HEK293 (cell line): Measurements from ENCODE around the gene DNAI1.
A peak's percentile ranks its signal among the peaks of the same experiment; 100 is the strongest.

ENCODE experiments used
- CTCF ChIA-PET: fragments of 350-600 bp; formaldehyde crosslinking; extraction: SDS; loops from one replicate; lab custom pipeline; 2021; ENCODE audit warnings: antibody characterized with exemption; lab: Yijun Ruan, JAX
- POLR2A ChIA-PET: fragments of 300-600 bp; formaldehyde crosslinking; extraction: SDS; loops from one replicate; lab custom pipeline; 2020; ENCODE audit warnings: antibody characterized with exemption, inconsistent platforms; lab: Yijun Ruan, JAX
- H3K27ac ChIP-seq: fragments of 200-500 bp; sonication (Bioruptor generic); 2 replicates; pipeline ENCODE4 v1.5.1; 2014; ENCODE audit warnings: low read depth, low read length, control low read depth, inconsistent platforms; ENCODE audit errors: extremely low read depth
- H3K36me3 ChIP-seq, 2 experiments: fragments of 200-500 bp in 1 of 2; sonication (Bioruptor generic) in 1 of 2; 1 replicate in 1 of 2; 2 replicates in 1 of 2; pipeline ENCODE4 v1.5.1; 2014 to 2017; ENCODE audit warnings: inconsistent platforms in 2 of 2, low read length in 2 of 2; ENCODE audit not compliant: control insufficient read depth in 2 of 2, insufficient read depth in 1 of 2
- H3K4me1 ChIP-seq: fragments of 200-500 bp; sonication (Bioruptor generic); 2 replicates; pipeline ENCODE4 v1.5.1; 2014; ENCODE audit warnings: mild to moderate bottlenecking, low read length, inconsistent platforms; ENCODE audit not compliant: control insufficient read depth, insufficient read depth
- H3K4me3 ChIP-seq: 2 replicates; pipeline ENCODE4 v1.5.1; 2011; ENCODE audit warnings: low read depth, mild to moderate bottlenecking, control low read depth, low read length, moderate library complexity
- H3K9me3 ChIP-seq: fragments of 200-500 bp; sonication (Bioruptor generic); 2 replicates; pipeline ENCODE4 v1.5.1; 2014; ENCODE audit warnings: low read depth, low read length, inconsistent platforms; ENCODE audit not compliant: control insufficient read depth, insufficient read depth
- FEZF1 ChIP-seq: fragments of 450-650 bp; formaldehyde crosslinking; IDR thresholded peaks from 2 replicates; pipeline ENCODE4 v1.5.1; 2016; ENCODE audit warnings: missing biosample characterization, missing genetic modification characterization
- HOXA7 ChIP-seq: sonication (generic); formaldehyde crosslinking; IDR thresholded peaks from 2 replicates; pipeline ENCODE4 v1.8.1; 2022; ENCODE audit warnings: missing genetic modification reagents, borderline replicate concordance
- PRDM6 ChIP-seq: fragments of 450-650 bp; formaldehyde crosslinking; IDR thresholded peaks from 2 replicates; pipeline ENCODE4 v1.5.1; 2017; ENCODE audit warnings: missing biosample characterization, missing genetic modification characterization
- WT1 ChIP-seq: fragments of 450-650 bp; formaldehyde crosslinking; IDR thresholded peaks from 2 replicates; pipeline ENCODE4 v1.5.1; 2016; ENCODE audit warnings: missing biosample characterization, missing genetic modification characterization
- ZBTB21 ChIP-seq: fragments of 450-650 bp; formaldehyde crosslinking; IDR thresholded peaks from 2 replicates; pipeline ENCODE4 v1.5.1; 2017; ENCODE audit warnings: missing biosample characterization, missing genetic modification characterization
- ZBTB26 ChIP-seq: fragments of 450-650 bp; formaldehyde crosslinking; optimal IDR thresholded peaks from 2 replicates; pipeline ENCODE3; 2016; ENCODE audit warnings: missing biosample characterization, mild to moderate bottlenecking, missing genetic modification characterization
- ZBTB8A ChIP-seq: fragments of 450-650 bp; formaldehyde crosslinking; IDR thresholded peaks from 2 replicates; pipeline ENCODE4 v1.5.1; 2016; ENCODE audit warnings: missing biosample characterization, missing genetic modification characterization
- ZEB2 ChIP-seq: fragments of 450-650 bp; formaldehyde crosslinking; IDR thresholded peaks from 2 replicates; pipeline ENCODE4 v1.5.1; 2016; ENCODE audit warnings: missing biosample characterization, missing genetic modification characterization
- ZFP3 ChIP-seq: fragments of 450-650 bp; formaldehyde crosslinking; IDR thresholded peaks from 2 replicates; pipeline ENCODE4 v1.5.1; 2016; ENCODE audit warnings: low read depth, missing biosample characterization, missing genetic modification characterization
- ZNF112 ChIP-seq: fragments of 450-650 bp; formaldehyde crosslinking; IDR thresholded peaks from 2 replicates; pipeline ENCODE4 v1.5.0; 2017; ENCODE audit warnings: missing biosample characterization, missing genetic modification characterization
- ZNF140 ChIP-seq: fragments of 450-650 bp; formaldehyde crosslinking; IDR thresholded peaks from 2 replicates; pipeline ENCODE4 v1.5.1; 2016; ENCODE audit warnings: missing biosample characterization, missing genetic modification characterization
- ZNF155 ChIP-seq: fragments of 450-650 bp; formaldehyde crosslinking; IDR thresholded peaks from 2 replicates; pipeline ENCODE4 v1.5.1; 2016; ENCODE audit warnings: missing biosample characterization, missing genetic modification characterization
- ZNF19 ChIP-seq: fragments of 450-650 bp; formaldehyde crosslinking; IDR thresholded peaks from 2 replicates; pipeline ENCODE4; 2016; ENCODE audit warnings: missing biosample characterization, missing genetic modification characterization, low read depth
- ZNF223 ChIP-seq: fragments of 450-650 bp; formaldehyde crosslinking; IDR thresholded peaks from 2 replicates; pipeline ENCODE4 v1.5.1; 2016; ENCODE audit warnings: missing biosample characterization, missing genetic modification characterization
- ZNF24 ChIP-seq: fragments of 450-650 bp; formaldehyde crosslinking; IDR thresholded peaks from 2 replicates; pipeline ENCODE4 v1.5.1; 2016; ENCODE audit warnings: missing biosample characterization, missing genetic modification characterization
- ZNF248 ChIP-seq: fragments of 450-650 bp; formaldehyde crosslinking; IDR thresholded peaks from 2 replicates; pipeline ENCODE4 v1.5.1; 2017; ENCODE audit warnings: missing biosample characterization, missing genetic modification characterization
- ZNF324 ChIP-seq: fragments of 450-650 bp; formaldehyde crosslinking; IDR thresholded peaks from 2 replicates; pipeline ENCODE4 v1.5.1; 2016; ENCODE audit warnings: missing biosample characterization, missing genetic modification characterization
- ZNF449 ChIP-seq: fragments of 450-650 bp; formaldehyde crosslinking; IDR thresholded peaks from 2 replicates; pipeline ENCODE4 v1.5.1; 2017; ENCODE audit warnings: missing biosample characterization, mild to moderate bottlenecking, missing genetic modification characterization, moderate library complexity
- ZNF555 ChIP-seq: fragments of 450-650 bp; formaldehyde crosslinking; conservative IDR thresholded peaks from 2 replicates; pipeline ENCODE4 v1.5.1; 2017; ENCODE audit warnings: missing biosample characterization, mild to moderate bottlenecking, missing genetic modification characterization, inconsistent platforms
- ZNF664 ChIP-seq: fragments of 450-650 bp; formaldehyde crosslinking; IDR thresholded peaks from 2 replicates; pipeline ENCODE4 v1.5.1; 2016; ENCODE audit warnings: missing biosample characterization, missing genetic modification characterization
- ZNF707 ChIP-seq: fragments of 450-650 bp; formaldehyde crosslinking; IDR thresholded peaks from 2 replicates; pipeline ENCODE4 v1.5.1; 2016; ENCODE audit warnings: missing biosample characterization, missing genetic modification characterization
- ZNF785 ChIP-seq: fragments of 450-650 bp; formaldehyde crosslinking; IDR thresholded peaks from 2 replicates; pipeline ENCODE4 v1.5.1; 2016; ENCODE audit warnings: missing biosample characterization, missing genetic modification characterization
- ZNF837 ChIP-seq: fragments of 450-650 bp; formaldehyde crosslinking; IDR thresholded peaks from 2 replicates; pipeline ENCODE4 v1.5.1; 2016; ENCODE audit warnings: missing biosample characterization, missing genetic modification characterization
- ZSCAN16 ChIP-seq: fragments of 450-650 bp; formaldehyde crosslinking; IDR thresholded peaks from 2 replicates; pipeline ENCODE4 v1.5.1; 2016; ENCODE audit warnings: missing biosample characterization, missing genetic modification characterization

The DNAI1 gene

GRCh38 chr9:34454571-34455065, 4.0 kb upstream of the DNAI1 start (continued):
- no peak for TF ChIP-seq FEZF1 (tag by site-specific recombination)
- no peak for TF ChIP-seq ZNF248 (tag by site-specific recombination)
- TF ChIP-seq ZNF555: no peak
- 0 out of 2 replicates have a peak, but pooled peaks have one; percentile 30 for TF ChIP-seq ZNF24 (tag by site-specific recombination)
- TF ChIP-seq ZNF449: no peak
- no peak for TF ChIP-seq PRDM6
- no peak for TF ChIP-seq ZNF140 (tag by site-specific recombination)

- H3K27ac ChIP-seq: no peak overlapping the region
- TF ChIP-seq ZFP3 (tag by site-specific recombination) (no peak), ZNF155 (tag by site-specific recombination) (no peak), ZEB2 (tag by site-specific recombination) (no peak), ZNF24 (tag by site-specific recombination) (no peak), HOXA7 (CRISPR knock-in tag) (no peak), ZNF707 (tag by site-specific recombination) (no peak), ZNF324 (tag by site-specific recombination) (no peak), ZSCAN16 (tag by site-specific recombination) (no peak), WT1 (no peak), ZNF112 (tag by site-specific recombination) (no peak), ZNF19 (tag by site-specific recombination) (no peak), ZNF223 (tag by site-specific recombination) (no peak), ZBTB21 (no peak), ZNF837 (tag by site-specific recombination) (no peak), ZBTB8A (tag by site-specific recombination) (no peak)
- POLR2A ChIA-PET: interaction anchor here (0.8 to 2.6 kb wide), 4 partner anchors 10 to 193 kb away, joined by 3 to 8 read pairs (median 4); partner anchors contain the start of genes GALT and MYORG
Observed at GRCh38 chr9:34456151-34456550, 2.5 kb upstream of the DNAI1 start.

GRCh38 chr9:34456746-34457145, 1.9 kb upstream of the DNAI1 start:
- Histone ChIP-seq H3K36me3 (no peaks in the 10 kb centered on the region; a peak in 1 of 3 replicates), H3K4me3 (peak overlapping the region; percentile 63), H3K27ac (peak overlapping the region; percentile 77), H3K9me3 (no peaks in the 10 kb centered on the region), H3K4me1 (peaks cover 2% of the 10 kb centered on the region; the same call in 1 of the 2 replicates)
- TF ChIP-seq ZNF664 (tag by site-specific recombination) (no peak), ZNF785 (no peak), ZBTB26 (tag by site-specific recombination) (no peak)
- ChIA-PET CTCF (interaction anchor here (0.6 to 3.7 kb wide), 8 partner anchors 9 to 135 kb away, joined by 3 to 20 read pairs (median 5); no protein-coding TSS in a partner anchor), POLR2A (interaction anchor here (0.8 to 2.6 kb wide), 4 partner anchors 10 to 192 kb away, joined by 3 to 8 read pairs (median 4); partner anchors contain the start of genes GALT and MYORG)

More at GRCh38 chr9:34456151-34456550, 2.5 kb upstream of the DNAI1 start:
- Histone ChIP-seq H3K4me3 (no peak overlapping the region), H3K36me3 (no peaks in the 10 kb centered on the region; a peak in 1 of 3 replicates), H3K9me3 (no peaks in the 10 kb centered on the region), H3K4me1 (peaks cover 2% of the 10 kb centered on the region; the same call in 1 of the 2 replicates)
- CTCF ChIA-PET: interaction anchor here (0.7 to 3.7 kb wide), 11 partner anchors 9 to 136 kb away, joined by 3 to 20 read pairs (median 4); no protein-coding TSS in a partner anchor
